Measurements from ENCODE around the gene ALPK3. TPM values are rescaled to one million over a fixed set of nuclear protein-coding genes. Genes with fewer than 3 reads are reported as not detected.
A peak's percentile ranks its signal among the peaks of the same experiment; 100 is the strongest.

ALPK3 gene
- total RNA-seq, 2 donors from 2014 or later = 57.8 to 94.1 TPM

DNA sequence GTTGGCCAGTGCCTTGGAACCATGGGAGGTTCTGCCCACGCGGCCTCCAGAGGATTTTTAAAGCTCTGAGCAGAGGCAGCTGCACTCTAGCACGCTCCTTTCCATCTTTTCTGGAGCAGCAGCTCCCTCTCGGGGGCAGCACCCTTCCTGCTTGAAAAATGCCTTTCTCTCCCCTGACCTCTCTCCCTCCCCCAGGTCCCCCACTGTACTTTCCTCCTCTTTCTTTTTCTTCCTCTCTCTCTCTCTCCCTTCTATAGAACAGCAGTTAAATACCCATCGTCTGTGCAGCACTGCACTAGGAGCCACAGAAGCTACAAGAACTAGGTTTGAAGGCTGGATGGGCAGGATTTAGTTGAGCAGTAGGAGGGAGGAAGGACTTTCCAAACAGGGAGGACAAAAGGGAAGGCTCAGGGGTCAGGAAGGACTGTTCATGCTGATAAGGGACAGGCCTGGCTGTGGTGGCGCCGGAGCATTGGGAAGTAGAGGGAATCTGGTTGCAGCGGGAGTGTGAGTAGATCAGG lies 4.4 kb downstream of the ALPK3 start:
- H3K4me3 Mint-ChIP-seq = no peak overlapping the region
- H3K27ac Mint-ChIP-seq = peak overlapping the region; percentile 52
- Histone ChIP-seq H3K9me3 (ENCODE audit: control insufficient read depth, low read length) (no peaks in the 10 kb centered on the region), H3K27ac (ENCODE audit: low read depth, low read length) (no peak overlapping the region), H3K9ac (ENCODE audit: extremely low read depth, low read length, poor library complexity, severe bottlenecking) (no peak overlapping the region), H3K27me3 (ENCODE audit: control insufficient read depth, insufficient read depth, low read length, poor library complexity, severe bottlenecking) (no peaks in the 10 kb centered on the region), H3K4me1 (ENCODE audit: control insufficient read depth, insufficient read depth, low read length) (peaks cover 20% of the 10 kb centered on the region), H3K4me3 (ENCODE audit: low read length) (no peak overlapping the region), H3K36me3 (ENCODE audit: control insufficient read depth, insufficient read depth, low read length) (peaks cover 69% of the 10 kb centered on the region)
- TF ChIP-seq, protein P1, sequence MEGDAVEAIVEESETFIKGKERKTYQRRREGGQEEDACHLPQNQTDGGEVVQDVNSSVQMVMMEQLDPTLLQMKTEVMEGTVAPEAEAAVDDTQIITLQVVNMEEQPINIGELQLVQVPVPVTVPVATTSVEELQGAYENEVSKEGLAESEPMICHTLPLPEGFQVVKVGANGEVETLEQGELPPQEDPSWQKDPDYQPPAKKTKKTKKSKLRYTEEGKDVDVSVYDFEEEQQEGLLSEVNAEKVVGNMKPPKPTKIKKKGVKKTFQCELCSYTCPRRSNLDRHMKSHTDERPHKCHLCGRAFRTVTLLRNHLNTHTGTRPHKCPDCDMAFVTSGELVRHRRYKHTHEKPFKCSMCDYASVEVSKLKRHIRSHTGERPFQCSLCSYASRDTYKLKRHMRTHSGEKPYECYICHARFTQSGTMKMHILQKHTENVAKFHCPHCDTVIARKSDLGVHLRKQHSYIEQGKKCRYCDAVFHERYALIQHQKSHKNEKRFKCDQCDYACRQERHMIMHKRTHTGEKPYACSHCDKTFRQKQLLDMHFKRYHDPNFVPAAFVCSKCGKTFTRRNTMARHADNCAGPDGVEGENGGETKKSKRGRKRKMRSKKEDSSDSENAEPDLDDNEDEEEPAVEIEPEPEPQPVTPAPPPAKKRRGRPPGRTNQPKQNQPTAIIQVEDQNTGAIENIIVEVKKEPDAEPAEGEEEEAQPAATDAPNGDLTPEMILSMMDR (conservative IDR thresholded peaks at IDR 0.05) = no peak
- no peaks in the 10 kb centered on the region for H3K9me3 Mint-ChIP-seq
- DNase-seq = no peak
- H3K36me3 Mint-ChIP-seq (ENCODE audit: low read depth) = peaks cover 38% of the 10 kb centered on the region
- 89 to 91% methylated on average over 7 to 8 of the region's 8 CpGs for WGBS, 2 experiments (ENCODE audit: insufficient coverage in 1 of 2, insufficient read length in 1 of 2)
- no peaks in the 10 kb centered on the region for H3K27me3 Mint-ChIP-seq (ENCODE audit: insufficient read depth)
- peaks cover 48% of the 10 kb centered on the region for H3K4me1 Mint-ChIP-seq

DNA sequence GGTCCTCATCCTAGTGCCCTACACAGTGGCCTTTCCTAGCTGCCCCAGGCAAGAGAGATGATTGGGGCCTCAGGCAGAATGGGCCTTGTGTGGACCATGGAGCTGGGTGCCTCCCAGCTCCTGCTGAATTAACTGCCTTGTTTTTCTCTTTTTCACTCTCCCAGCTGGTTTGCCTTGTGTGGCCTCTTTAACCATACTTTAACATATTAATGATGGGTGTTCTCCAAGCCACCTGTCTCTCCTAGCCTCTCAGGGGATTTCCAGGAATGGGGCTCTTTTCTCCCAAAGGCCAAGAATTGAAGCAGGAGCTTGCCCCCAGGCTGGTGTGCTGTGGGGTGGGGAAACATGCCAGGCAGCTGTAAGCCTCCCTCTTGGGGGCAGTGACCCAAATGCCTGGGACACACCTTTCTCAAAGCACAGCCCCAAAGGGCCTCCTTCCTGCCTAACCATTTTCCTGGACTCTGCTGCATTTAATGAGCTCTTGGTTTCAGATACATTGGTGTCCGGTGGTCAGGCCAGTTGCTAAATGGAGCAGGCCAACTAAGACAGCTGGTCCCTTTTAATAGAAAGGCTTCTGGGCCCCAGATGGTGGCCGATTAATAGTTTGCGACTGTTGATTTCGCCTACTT lies 5.6 kb downstream of the ALPK3 start:
- Histone ChIP-seq H3K27ac (ENCODE audit: low read depth, low read length) (no peak overlapping the region), H3K4me3 (ENCODE audit: low read length) (no peak overlapping the region), H3K9me3 (ENCODE audit: control insufficient read depth, low read length) (no peaks in the 10 kb centered on the region), H3K27me3 (ENCODE audit: control insufficient read depth, insufficient read depth, low read length, poor library complexity, severe bottlenecking) (no peaks in the 10 kb centered on the region), H3K4me1 (ENCODE audit: control insufficient read depth, insufficient read depth, low read length) (peaks cover 17% of the 10 kb centered on the region), H3K36me3 (ENCODE audit: control insufficient read depth, insufficient read depth, low read length) (peaks cover 81% of the 10 kb centered on the region), H3K9ac (ENCODE audit: extremely low read depth, low read length, poor library complexity, severe bottlenecking) (no peak overlapping the region)
- TF ChIP-seq, protein P1 (conservative IDR thresholded peaks at IDR 0.05) = no peak
- no peak for DNase-seq
- 96% methylated on average over 4 of the region's 4 CpGs for WGBS, 2 experiments (ENCODE audit: insufficient coverage in 1 of 2, insufficient read length in 1 of 2)
- no peaks in the 10 kb centered on the region for H3K27me3 Mint-ChIP-seq (ENCODE audit: insufficient read depth)
- H3K27ac Mint-ChIP-seq = peak overlapping the region; percentile 32
- H3K4me1 Mint-ChIP-seq = peaks cover 48% of the 10 kb centered on the region
- H3K36me3 Mint-ChIP-seq (ENCODE audit: low read depth) = peaks cover 45% of the 10 kb centered on the region
- H3K9me3 Mint-ChIP-seq = no peaks in the 10 kb centered on the region
- no peak overlapping the region for H3K4me3 Mint-ChIP-seq

DNA sequence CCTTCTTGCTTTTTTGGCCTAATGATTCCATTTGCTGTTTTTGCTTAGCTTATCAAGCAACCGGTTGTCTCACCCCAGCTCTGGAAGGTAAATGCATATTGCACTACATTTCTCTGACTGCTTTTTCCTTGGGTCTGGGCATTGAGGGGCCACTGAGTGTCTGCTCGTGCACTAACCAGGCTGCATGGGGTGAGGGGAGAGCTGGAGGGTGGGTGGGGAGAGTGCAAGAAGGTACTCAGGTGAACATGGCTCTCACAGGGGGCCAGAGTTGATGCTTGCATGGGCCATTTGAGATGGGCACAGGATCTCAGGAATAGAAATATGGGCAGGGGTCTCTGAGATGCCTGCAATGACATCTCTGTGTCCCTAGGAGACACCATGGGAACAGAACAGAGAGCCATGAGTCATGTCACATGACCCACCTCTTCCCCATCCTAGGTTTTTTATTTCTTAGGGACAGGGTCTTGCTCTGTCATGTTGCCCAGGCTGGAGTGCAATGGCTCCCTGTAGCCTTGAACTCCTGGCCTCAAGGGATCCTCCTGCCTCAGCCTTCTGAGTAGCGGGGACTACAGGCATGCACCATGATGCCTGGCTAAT lies 6.2 kb downstream of the ALPK3 start:
- H3K27me3 ChIP-seq (ENCODE audit: control insufficient read depth, insufficient read depth, low read length, poor library complexity, severe bottlenecking) = no peaks in the 10 kb centered on the region
- H3K4me3 ChIP-seq (ENCODE audit: low read length) = no peak overlapping the region
- H3K27me3 Mint-ChIP-seq (ENCODE audit: insufficient read depth) = no peaks in the 10 kb centered on the region
- H3K9ac ChIP-seq (ENCODE audit: extremely low read depth, low read length, poor library complexity, severe bottlenecking) = no peak overlapping the region
- H3K27ac Mint-ChIP-seq = peak overlapping the region; percentile 32
- H3K27ac ChIP-seq (ENCODE audit: low read depth, low read length) = no peak overlapping the region
- peaks cover 48% of the 10 kb centered on the region for H3K4me1 Mint-ChIP-seq
- TF ChIP-seq, protein P1 (conservative IDR thresholded peaks at IDR 0.05) = peak; percentile 14
- no peak overlapping the region for H3K4me3 Mint-ChIP-seq
- no peaks in the 10 kb centered on the region for H3K9me3 ChIP-seq (ENCODE audit: control insufficient read depth, low read length)
- H3K4me1 ChIP-seq (ENCODE audit: control insufficient read depth, insufficient read depth, low read length) = peaks cover 15% of the 10 kb centered on the region
- no peaks in the 10 kb centered on the region for H3K9me3 Mint-ChIP-seq
- WGBS, 2 experiments (ENCODE audit: insufficient coverage in 1 of 2, insufficient read length in 1 of 2) = 94 to 100% methylated on average over 1 to 3 of the region's 3 CpGs
- H3K36me3 Mint-ChIP-seq (ENCODE audit: low read depth) = peaks cover 48% of the 10 kb centered on the region
- DNase-seq = no peak
- H3K36me3 ChIP-seq (ENCODE audit: control insufficient read depth, insufficient read depth, low read length) = peaks cover 87% of the 10 kb centered on the region

All from endodermal cell (in vitro differentiated cells).